T-helper 2 cell treated with Interferon-gamma antibody and Interleukin-4, amounts not matched to agents 100 ng/mL and 5 ng/mL, for 36 hours (primary cell): ENCODE data around the gene FAT2. TPM values are rescaled to one million over a fixed set of nuclear protein-coding genes. Genes with fewer than 3 reads are reported as not detected.

Source experiments
- intact Hi-C: fragments of 100-400 bp; cut with micrococcal nuclease; formaldehyde crosslinking; loops from one replicate; pipeline ENCODE4 v1.15.1; 2023
- total RNA-seq: library from RNA; stranded (reverse); gene quantifications from 2 replicates; pipeline ENCODE4 v1.2.3, GENCODE V29; 2022

Gene FAT2
- total RNA-seq, 1 donor from 2014 or later: not detected

DNA sequence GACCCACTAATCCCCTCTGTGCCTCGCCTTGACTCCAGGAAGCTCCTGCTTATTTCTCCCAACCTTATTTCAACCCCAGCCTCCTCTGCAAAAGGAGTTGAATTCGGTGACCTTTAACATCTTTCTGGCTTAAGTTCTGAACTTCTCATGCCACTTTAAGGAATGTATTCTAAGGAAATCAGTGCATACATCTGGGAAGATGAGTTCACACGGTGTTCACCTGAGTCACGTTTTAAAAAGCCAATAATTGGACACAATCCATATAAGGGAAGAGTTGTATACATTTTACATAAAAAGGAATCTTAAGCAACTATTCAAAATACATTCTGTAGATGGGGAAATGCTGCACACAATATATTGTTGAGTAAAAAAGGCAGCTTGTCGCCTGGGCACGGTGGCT, 33.2 kb downstream of the FAT2 start:
- intact Hi-C loops: no loop called here

- intact Hi-C loops: no loop called here
These were observed 33.7 kb downstream of the FAT2 start for GRCh38 chr5:151557466-151557865.

GRCh38 chr5:151556806-151557205, 34.3 kb downstream of the FAT2 start:
- intact Hi-C loops: no loop called here

- intact Hi-C loops: no loop called here
These were observed 35.2 kb downstream of the FAT2 start for GRCh38 chr5:151555760-151556576.

- intact Hi-C loops: no loop called here
These were observed 37.4 kb downstream of the FAT2 start for GRCh38 chr5:151553695-151554094.

- intact Hi-C loops: no loop called here
These were observed 37.9 kb downstream of the FAT2 start for GRCh38 chr5:151553130-151553670.

DNA sequence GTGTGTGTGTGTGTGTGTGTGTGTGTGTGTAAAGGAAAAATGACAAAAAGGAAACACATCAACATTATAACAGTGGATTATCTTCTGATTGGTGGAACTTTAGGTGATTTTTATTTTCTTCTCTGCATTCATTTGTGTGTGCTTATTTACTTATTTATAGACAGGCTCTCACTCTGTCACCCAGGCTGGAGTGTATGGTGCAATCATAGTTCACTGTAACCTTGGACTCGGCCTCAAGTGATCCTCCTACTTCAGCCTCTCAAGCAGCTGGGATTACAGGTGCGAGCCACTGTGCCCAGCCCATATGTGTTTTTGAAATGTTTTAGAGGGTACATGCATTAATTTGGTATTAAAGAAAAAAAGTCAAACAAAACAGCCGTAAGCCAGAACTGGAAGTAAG, 39.1 kb downstream of the FAT2 start:
- intact Hi-C loops: no loop called here

DNA sequence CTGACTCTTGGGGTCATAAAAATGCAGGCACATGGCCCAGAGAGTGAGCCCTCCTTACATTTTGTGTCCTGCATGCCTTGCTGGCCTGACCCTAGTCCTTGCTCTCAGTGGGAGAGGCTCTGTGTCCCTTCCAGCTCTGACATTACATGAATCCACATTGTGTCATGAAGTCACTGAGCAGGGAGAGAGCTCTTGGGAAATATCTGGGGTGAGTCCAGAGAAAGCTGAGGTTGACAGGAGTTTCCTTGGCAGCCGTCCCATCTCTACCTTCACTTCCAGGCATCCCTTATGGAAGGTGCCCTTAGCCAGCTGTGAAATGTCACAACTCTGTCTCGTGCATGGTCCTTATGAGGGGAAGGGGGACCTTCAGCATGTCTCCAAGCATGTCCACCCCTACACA, 41.0 kb downstream of the FAT2 start:
- intact Hi-C loops: no loop called here

DNA sequence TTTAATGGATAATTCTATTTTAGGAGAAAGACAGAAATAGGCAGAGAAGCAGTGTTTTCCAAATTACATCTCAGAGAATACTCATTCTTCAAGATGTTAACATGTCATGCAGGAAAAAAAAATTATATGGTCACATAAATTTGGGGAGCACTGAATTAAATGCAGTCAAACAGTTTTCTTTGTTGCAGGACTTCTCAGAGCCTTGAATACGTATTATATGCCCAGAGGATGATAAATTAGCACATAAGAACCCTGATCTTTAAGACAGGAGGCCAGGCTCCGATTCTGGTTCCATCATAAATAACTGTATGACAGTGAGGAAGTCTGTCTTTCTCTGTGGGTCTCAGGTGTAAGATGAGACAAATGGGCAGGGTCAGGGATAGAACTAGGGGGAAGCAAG, 41.4 kb downstream of the FAT2 start:
- intact Hi-C loops: no loop called here

GRCh38 chr5:151547364-151547763, 43.8 kb downstream of the FAT2 start:
- intact Hi-C loops: no loop called here

- intact Hi-C loops: no loop called here
These were observed 49.6 kb downstream of the FAT2 start for GRCh38 chr5:151541571-151541970.

Other genes with a start within 250 kb of the FAT2 start
- gene SLC36A2, start 243.8 kb downstream of the FAT2 start, total RNA-seq: not detected in 2 replicates
- gene SLC36A1, start 143.7 kb downstream of the FAT2 start, total RNA-seq: 6.9 and 8.9 TPM in 2 replicates
- gene SPARC, start 95.6 kb upstream of the FAT2 start, total RNA-seq: 0.34 TPM in 1 of 2 replicates, not detected in the other
- 52.7 and 56.5 TPM in 2 replicates for gene ATOX1, start 167.3 kb upstream of the FAT2 start, total RNA-seq
- 272 and 273 TPM in 2 replicates for gene G3BP1, start 180.6 kb upstream of the FAT2 start, total RNA-seq